Stimulated activated CD4-positive, alpha-beta T cell treated with anti-CD3 and anti-CD28 coated beads, Interleukin-15, amount 100 ng/mL, for 24 hours (primary cell): ENCODE measurements around the gene VRK2.
"Not testable (repeated sequence)": the region's sequence is repeated elsewhere in the genome, so short reads cannot be mapped to it uniquely, and the experiment has no call there.

Experiments
- DNase-seq: peaks from one replicate; pipeline ENCODE4 v3.0.0-alpha.2; 2020

The VRK2 gene

GRCh38 chr2:58170334-58170933, 123.8 kb downstream of the VRK2 start:
- DNase-seq = not testable (repeated sequence)

DNA sequence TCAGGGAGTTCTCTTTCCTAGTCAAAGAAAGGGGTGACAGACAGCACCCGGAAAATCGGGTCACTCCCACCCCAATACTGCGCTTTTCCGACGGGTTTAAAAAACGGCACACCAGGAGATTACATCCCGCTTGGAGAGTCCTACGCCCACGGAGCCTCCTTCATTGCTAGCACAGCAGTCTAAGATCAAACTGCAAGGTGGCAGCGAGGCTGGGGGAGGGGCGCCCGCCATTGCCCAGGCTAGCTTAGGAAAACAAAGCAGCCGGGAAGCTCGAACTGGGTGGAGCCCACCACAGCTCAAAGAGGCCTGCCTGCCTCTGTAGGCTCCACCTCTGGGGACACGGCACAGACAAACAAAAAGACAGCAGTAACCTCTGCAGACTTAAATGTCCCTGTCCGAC, 125.2 kb downstream of the VRK2 start:
- DNase-seq = not testable (repeated sequence)

DNA sequence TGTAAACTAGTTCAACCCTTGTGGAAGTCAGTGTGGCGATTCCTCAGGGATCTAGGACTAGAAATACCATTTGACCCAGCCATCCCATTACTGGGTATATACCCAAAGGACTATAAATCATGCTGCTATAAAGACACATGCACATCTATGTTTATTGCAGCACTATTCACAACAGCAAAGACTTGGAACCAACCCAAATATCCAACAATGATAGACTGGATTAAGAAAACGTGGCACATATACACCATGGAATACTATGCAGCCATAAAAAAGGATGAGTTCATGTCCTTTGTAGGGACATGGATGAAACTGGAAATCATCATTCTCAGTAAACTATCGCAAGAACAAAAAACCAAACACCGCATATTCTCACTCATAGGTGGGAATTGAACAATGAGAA, 130.6 kb downstream of the VRK2 start:
- DNase-seq = not testable (repeated sequence)

DNA sequence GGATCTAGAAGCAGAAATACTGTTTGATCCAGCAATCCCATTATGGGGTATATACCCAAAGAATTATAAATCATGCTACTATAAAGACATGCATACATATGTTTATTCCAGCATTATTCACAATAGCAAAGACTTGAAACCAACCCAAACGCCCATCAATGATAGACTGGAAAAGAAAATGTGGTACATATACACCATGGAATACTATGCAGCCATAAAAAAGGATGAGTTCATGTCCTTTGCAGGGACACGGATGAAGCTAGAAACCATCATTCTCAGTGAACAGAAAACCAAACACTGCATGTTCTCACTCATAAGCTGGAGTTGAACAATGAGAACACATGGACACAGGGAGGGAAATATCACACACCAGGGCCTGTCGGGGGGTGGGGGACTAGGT, 133.6 kb downstream of the VRK2 start:
- not testable (repeated sequence) for DNase-seq

- no peak for DNase-seq
Measured at GRCh38 chr2:58180635-58181034, 134.0 kb downstream of the VRK2 start.

DNA sequence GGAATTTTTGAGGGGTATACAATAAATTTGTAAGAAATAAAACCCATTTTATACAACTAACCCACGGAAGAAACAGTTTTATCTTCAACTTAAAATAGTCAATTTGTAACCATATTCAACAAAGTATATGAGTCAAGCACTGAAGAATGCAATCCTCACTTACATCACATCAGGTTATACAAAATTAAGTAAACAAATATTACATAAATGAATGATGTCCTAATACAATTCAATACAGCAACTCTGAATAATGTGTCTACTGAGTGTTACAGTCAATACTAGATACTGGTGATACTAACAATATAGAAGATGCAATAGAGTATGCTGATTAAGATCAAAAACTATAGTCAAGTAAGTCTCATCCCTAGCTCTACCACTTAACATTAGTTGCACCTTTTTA, 135.9 kb downstream of the VRK2 start:
- DNase-seq = no peak

DNA sequence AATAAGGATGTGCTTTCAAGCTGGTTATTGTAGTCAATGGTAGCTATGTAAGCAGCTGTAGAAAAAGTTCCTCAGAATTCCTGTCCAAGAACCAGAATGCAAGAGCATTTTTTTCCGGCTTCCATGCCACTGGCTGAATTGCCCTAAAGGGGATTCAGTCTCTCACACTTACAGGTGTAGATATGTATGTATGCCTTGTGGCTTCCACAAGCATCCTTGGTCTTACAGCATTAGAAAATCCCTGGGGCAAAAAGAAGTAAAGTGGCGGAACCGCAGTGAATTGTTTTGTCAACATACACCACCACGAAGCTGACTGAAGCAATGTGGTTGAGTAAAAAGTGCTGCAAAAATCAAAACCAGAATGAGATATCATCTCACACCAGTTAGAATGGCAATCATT, 139.9 kb downstream of the VRK2 start:
- DNase-seq = no peak

- DNase-seq = not testable (repeated sequence)
Measured at GRCh38 chr2:58187022-58187421, 140.4 kb downstream of the VRK2 start.

GRCh38 chr2:58194458-58194857, 147.9 kb downstream of the VRK2 start:
- no peak for DNase-seq

DNA sequence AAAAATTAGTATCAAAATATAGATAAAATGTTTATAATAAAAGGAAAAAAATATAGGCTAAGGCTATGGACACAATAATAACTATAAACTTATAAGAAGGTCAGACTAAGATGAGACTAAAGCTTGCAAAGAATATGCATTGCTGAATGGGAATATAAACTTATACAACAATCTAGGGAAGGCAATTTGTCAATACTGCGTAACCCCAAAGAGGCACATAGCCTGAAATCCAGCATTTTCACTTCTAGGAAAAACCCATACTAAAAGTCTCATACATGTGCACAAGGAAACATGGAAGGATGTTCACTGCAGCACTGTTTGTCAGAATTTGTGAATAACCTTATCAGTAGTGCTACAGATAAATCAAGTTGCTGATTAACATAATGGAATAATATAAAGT, 149.1 kb downstream of the VRK2 start:
- DNase-seq = no peak

DNA sequence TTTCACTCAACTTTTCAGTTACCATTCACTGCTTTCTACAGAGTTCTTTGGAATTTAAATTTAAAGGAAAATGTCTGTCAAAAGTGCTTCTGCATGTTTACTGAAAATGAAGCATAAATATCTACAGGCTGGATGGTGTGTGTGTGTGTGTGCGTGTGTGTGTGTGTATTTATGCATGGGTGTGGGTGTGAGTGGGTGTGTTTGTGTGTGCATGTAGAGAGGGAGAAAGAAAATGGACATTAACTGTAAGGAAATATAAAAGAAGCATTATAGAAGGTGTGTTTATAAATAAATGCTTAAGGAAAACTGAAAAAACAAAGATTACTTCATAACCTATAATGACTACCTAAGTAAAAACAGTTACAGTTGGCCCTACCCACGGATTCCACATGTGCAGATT, 151.3 kb downstream of the VRK2 start:
- no peak for DNase-seq

DNA sequence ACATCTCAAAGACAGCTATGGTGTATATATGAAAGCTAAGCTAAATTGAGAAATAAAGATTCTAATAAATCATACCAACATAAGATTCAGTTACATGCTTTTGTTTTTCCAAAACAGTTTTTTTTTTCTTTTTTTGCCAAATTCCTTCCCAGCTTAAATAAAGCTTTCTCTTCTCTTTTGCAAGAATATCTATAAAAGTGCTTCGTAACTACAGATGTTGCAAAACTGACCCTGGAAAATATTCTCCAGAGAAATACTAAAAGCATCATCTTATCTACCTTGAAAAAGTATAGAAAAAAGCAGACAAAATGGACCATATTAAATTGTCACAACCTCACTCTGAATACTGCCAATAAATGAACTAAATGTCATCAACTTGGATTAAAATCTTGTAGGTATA, 155.8 kb downstream of the VRK2 start:
- no peak for DNase-seq

DNA sequence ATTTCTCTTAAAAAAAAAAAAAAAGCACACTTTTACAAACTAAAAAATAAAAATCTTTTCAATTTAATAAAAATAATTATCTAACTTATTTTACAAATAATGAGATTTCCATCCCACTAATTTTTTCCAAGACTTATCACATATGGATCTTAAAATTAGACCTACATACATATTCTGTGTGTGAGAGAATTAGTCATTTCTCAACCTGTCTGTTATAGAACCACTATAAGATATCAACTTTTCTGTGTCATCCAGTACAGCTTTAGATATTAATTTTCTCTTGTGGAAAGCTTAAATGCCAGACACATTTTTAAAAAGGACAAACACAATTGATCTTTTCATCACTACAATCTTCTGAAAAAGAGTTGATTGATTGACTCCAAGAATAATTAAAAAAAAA, 156.4 kb downstream of the VRK2 start:
- no peak for DNase-seq

GRCh38 chr2:58204195-58204959, 157.8 kb downstream of the VRK2 start:
- DNase-seq = no peak

- DNase-seq = no peak
Measured at GRCh38 chr2:58206785-58207184, 160.2 kb downstream of the VRK2 start.

DNA sequence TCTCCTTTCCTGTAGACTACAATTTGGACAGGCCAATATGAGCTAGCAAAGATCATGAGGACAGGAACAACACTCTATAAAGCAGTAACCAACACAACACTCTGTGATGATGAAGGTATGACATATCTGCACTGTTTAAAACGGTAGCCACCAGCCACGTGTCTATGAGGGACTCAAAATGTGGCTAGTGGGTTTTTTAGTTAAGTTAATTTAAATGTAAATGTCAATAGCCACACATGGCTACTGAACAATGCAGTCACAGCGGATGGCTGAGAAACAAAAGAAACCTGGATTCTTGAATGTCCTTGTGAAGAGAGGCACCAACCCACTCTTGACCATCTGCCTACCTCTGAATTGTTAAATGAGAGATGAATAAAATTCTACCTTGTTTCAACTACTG, 160.6 kb downstream of the VRK2 start:
- no peak for DNase-seq
